DND-41 (cell line): ENCODE results near the gene SRGAP3.

ENCODE experiments used
- ATAC-seq: fragments of 200-7000 bp; cut with Tn5 transposase; 3 replicates; pipeline ENCODE4 v1.9.1; 2021; ENCODE audit warnings: low read depth; ENCODE audit not compliant: insufficient read depth
- DNase-seq: peaks from one replicate; pipeline ENCODE4 v3.0.0-alpha.2; 2020
- H2AFZ ChIP-seq: 2 replicates; pipeline ENCODE4 v1.6.0; 2012; ENCODE audit warnings: low read depth, low read length
- H3K27ac ChIP-seq: 2 replicates; pipeline ENCODE4 v1.5.1; 2012; ENCODE audit warnings: low read length, inconsistent platforms
- H3K27me3 ChIP-seq: fragments of 200-600 bp; sonication (generic); 2 replicates; pipeline ENCODE4 v1.6.0; 2012; ENCODE audit warnings: low read length, mild to moderate bottlenecking, inconsistent platforms; ENCODE audit not compliant: insufficient read depth, poor library complexity
- H3K36me3 ChIP-seq: 2 replicates; pipeline ENCODE4 v1.5.1; 2012; ENCODE audit warnings: low read length, inconsistent platforms; ENCODE audit not compliant: insufficient read depth
- H3K4me1 ChIP-seq: 2 replicates; pipeline ENCODE4 v1.5.1; 2012; ENCODE audit warnings: mild to moderate bottlenecking, low read length; ENCODE audit not compliant: insufficient read depth
- H3K4me2 ChIP-seq: 2 replicates; pipeline ENCODE4 v1.6.0; 2012; ENCODE audit warnings: mild to moderate bottlenecking, moderate library complexity, low read length, inconsistent platforms; ENCODE audit not compliant: insufficient read depth
- H3K4me3 ChIP-seq, 2 experiments: fragments of 200-600 bp in 1 of 2; shearing (Covaris generic) in 1 of 2; 2 replicates each; pipeline ENCODE4 v1.5.1; 2012 to 2016; ENCODE audit warnings: inconsistent platforms in 2 of 2, low read length in 2 of 2, mild to moderate bottlenecking in 2 of 2, low read depth in 1 of 2, moderate library complexity in 1 of 2
- H3K79me2 ChIP-seq: 2 replicates; pipeline ENCODE4 v1.6.0; 2012; ENCODE audit warnings: low read length, inconsistent platforms; ENCODE audit not compliant: insufficient read depth
- H3K9ac ChIP-seq: 2 replicates; pipeline ENCODE4 v1.6.0; 2012; ENCODE audit warnings: low read depth, mild to moderate bottlenecking, inconsistent platforms, low read length, moderate library complexity
- H3K9me3 ChIP-seq: 2 replicates; pipeline ENCODE4 v1.5.1; 2012; ENCODE audit warnings: low read length, moderate library complexity, mild to moderate bottlenecking, inconsistent platforms; ENCODE audit not compliant: insufficient read depth, severe bottlenecking
- H4K20me1 ChIP-seq: 2 replicates; pipeline ENCODE4 v1.6.0; 2012; ENCODE audit warnings: low read length; ENCODE audit not compliant: insufficient read depth
- EZH2 ChIP-seq: IDR thresholded peaks from 3 replicates; pipeline ENCODE4 v1.6.1; 2012; ENCODE audit warnings: borderline replicate concordance, low read depth, mild to moderate bottlenecking, moderate library complexity, low read length, inconsistent platforms; ENCODE audit not compliant: severe bottlenecking
- TF ChIP-seq, protein P1 (sequence below): IDR thresholded peaks from 2 replicates; pipeline ENCODE4 v1.5.1; 2012; ENCODE audit warnings: borderline replicate concordance, low read length, moderate library complexity, mild to moderate bottlenecking; ENCODE audit not compliant: poor library complexity, severe bottlenecking; ENCODE audit errors: extremely low read depth

Gene SRGAP3

DNA sequence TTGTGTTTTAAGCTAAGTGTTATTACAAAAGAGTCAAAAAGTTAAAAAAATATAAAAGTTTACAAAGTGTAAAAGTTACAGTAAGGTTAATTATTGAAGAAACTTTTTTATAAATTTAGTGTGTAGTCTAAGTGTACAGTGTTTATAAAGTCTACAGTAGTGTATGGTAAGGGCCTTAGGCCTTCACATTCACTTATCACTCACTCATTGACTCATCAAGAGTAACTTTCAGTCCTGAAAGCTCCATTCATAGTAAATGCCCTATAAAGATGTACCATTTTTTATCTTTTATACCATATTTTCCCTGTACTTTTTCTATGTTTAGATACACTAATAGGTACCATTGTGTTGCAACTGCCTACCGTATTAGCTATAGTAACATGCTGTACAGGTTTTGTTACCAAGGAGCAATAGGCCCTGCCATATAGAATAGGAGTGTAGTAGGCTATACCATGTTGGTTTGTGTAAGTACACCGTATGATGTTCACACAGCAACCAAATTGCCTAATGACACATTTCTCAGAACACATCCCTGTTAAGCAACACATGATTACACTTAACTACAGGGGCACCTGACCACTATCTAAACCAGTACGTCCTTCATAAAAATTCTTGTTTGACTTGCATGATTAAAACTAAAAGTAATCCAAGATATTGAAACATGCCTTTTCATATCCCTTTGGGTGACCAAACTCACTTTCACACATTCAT, 303.4 kb downstream of the SRGAP3 start:
- no peak overlapping the region for H3K4me2 ChIP-seq
- peaks cover 44% of the 10 kb centered on the region for H3K79me2 ChIP-seq
- H3K9me3 ChIP-seq: peaks cover 14% of the 10 kb centered on the region
- peaks cover 11% of the 10 kb centered on the region; the same call in 1 of the 2 replicates for H4K20me1 ChIP-seq
- no peak overlapping the region for H3K4me3 ChIP-seq
- H3K9ac ChIP-seq: no peak overlapping the region
- no peak overlapping the region for H2AFZ ChIP-seq
- H3K27ac ChIP-seq: no peak overlapping the region
- DNase-seq (no peak), ATAC-seq (no peak)
- no peaks in the 10 kb centered on the region for H3K27me3 ChIP-seq
- TF ChIP-seq EZH2: no peak
- TF ChIP-seq, protein P1, sequence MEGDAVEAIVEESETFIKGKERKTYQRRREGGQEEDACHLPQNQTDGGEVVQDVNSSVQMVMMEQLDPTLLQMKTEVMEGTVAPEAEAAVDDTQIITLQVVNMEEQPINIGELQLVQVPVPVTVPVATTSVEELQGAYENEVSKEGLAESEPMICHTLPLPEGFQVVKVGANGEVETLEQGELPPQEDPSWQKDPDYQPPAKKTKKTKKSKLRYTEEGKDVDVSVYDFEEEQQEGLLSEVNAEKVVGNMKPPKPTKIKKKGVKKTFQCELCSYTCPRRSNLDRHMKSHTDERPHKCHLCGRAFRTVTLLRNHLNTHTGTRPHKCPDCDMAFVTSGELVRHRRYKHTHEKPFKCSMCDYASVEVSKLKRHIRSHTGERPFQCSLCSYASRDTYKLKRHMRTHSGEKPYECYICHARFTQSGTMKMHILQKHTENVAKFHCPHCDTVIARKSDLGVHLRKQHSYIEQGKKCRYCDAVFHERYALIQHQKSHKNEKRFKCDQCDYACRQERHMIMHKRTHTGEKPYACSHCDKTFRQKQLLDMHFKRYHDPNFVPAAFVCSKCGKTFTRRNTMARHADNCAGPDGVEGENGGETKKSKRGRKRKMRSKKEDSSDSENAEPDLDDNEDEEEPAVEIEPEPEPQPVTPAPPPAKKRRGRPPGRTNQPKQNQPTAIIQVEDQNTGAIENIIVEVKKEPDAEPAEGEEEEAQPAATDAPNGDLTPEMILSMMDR: no peak
- H3K4me1 ChIP-seq: no peaks in the 10 kb centered on the region
- H3K36me3 ChIP-seq: peaks cover 75% of the 10 kb centered on the region

DNA sequence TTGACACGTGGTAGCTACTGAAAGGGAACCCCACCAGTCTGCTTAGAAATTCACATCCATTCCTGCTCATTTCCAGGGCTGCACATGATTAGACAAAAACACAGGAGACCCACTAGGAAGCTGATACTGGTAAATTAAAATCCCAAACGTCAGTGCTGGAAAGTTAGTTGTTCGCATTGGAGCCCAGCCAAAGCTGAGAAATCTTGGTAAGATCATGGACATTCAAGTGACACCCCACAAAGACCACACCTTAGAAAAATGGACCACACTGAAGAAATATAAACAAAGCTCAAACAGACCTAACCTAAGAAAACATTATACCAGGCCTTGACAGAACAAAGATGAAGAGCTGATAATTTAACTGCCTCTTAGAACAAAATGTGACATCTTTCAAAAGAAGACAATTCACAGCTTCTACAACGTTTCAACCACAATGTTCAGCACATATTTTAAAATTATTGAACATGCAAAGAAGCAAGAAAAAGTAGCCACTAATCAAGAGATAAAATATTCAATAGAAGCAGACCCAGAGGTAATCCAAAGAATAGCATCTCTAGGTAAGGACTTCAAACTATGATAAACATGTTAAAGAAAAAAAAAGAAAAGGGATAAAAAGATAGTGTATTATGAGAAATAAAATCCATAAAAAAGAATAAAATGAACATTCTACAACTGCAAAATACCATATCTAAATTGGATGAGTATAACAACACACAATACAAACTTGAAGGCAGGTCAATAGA, 306.5 kb downstream of the SRGAP3 start:
- Histone ChIP-seq H3K4me3 (no peak overlapping the region), H3K4me1 (no peaks in the 10 kb centered on the region), H3K36me3 (peaks cover 97% of the 10 kb centered on the region), H3K27me3 (no peaks in the 10 kb centered on the region), H3K27ac (no peak overlapping the region), H2AFZ (no peak overlapping the region), H3K9ac (no peak overlapping the region), H3K4me2 (no peak overlapping the region), H4K20me1 (no peaks in the 10 kb centered on the region), H3K79me2 (peaks cover 16% of the 10 kb centered on the region), H3K9me3 (peaks cover 14% of the 10 kb centered on the region)
- TF ChIP-seq, protein P1: no peak
- no peak for TF ChIP-seq EZH2
- DNase-seq (no peak), ATAC-seq (no peak)

DNA sequence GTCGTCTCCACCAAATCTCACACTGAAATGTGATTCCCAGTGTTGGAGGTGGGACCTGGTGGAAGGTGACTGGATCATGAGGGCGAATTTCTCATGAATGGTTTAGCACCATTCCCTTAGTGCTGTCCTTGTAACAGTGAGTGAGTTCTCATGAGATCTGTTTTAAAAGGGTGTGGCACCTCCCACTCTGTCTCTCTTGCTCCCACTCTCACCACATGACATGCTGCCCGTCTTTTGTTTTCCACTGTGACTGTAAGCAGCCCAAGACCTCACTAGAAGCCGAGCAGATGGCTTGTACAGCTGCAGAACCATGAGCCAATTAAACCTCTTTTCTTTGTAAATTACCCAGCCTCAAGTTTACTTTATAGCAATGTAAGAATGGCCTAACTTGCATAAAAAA, 307.3 kb downstream of the SRGAP3 start:
- peaks cover 96% of the 10 kb centered on the region for H3K36me3 ChIP-seq
- no peaks in the 10 kb centered on the region for H4K20me1 ChIP-seq
- H3K27me3 ChIP-seq: no peaks in the 10 kb centered on the region
- no peak overlapping the region for H3K27ac ChIP-seq
- TF ChIP-seq EZH2: no peak
- TF ChIP-seq, protein P1: no peak
- no peak overlapping the region for H2AFZ ChIP-seq
- no peak overlapping the region for H3K4me2 ChIP-seq
- H3K4me3 ChIP-seq: no peak overlapping the region
- peaks cover 14% of the 10 kb centered on the region for H3K9me3 ChIP-seq
- no peak for DNase-seq
- no peak overlapping the region for H3K9ac ChIP-seq
- no peak for ATAC-seq
- H3K4me1 ChIP-seq: no peaks in the 10 kb centered on the region
- H3K79me2 ChIP-seq: peaks cover 16% of the 10 kb centered on the region
